MCF 10A (cell line): Measurements from ENCODE around the gene B3GNT3. TPM values are rescaled to one million over a fixed set of nuclear protein-coding genes. Genes with fewer than 3 reads are reported as not detected.
"Not testable (repeated sequence)": the region's sequence is repeated elsewhere in the genome, so short reads cannot be mapped to it uniquely, and the experiment has no call there.

Experiments used
- BruUV-seq: library from RNA; stranded (reverse); fragments of 400-500 nt; replicated peaks from 2 replicates; lab custom pipeline; 2021; lab: Mats Ljungman, UMichigan
- CTCF ChIA-PET: fragments of 300-600 bp; sonication (Branson Sonifier 250); formaldehyde crosslinking; extraction: SDS; loops from one replicate; lab custom pipeline; 2021; ENCODE audit warnings: antibody characterized with exemption, inconsistent platforms; lab: Yijun Ruan, JAX
- POLR2A ChIA-PET: fragments of 300-600, 350-650 bp; sonication (Branson Sonifier 250); formaldehyde crosslinking; extraction: SDS; loops from one replicate; lab custom pipeline; 2020; ENCODE audit warnings: antibody characterized with exemption, inconsistent platforms; lab: Yijun Ruan, JAX
- DNase-seq: peaks from one replicate; pipeline ENCODE4 v3.0.0-alpha.2; 2018; ENCODE audit not compliant: unreplicated experiment
- H3K27ac Mint-ChIP-seq: one replicate; pipeline ENCODE4 v1.8.0; 2022; ENCODE audit warnings: mild to moderate bottlenecking, low read depth, mixed read lengths; ENCODE audit not compliant: unreplicated experiment
- H3K27me3 Mint-ChIP-seq: one replicate; pipeline ENCODE4 v1.8.0; 2022; ENCODE audit warnings: mixed read lengths; ENCODE audit not compliant: insufficient read depth, unreplicated experiment
- H3K36me3 Mint-ChIP-seq: one replicate; pipeline ENCODE4 v1.8.0; 2022; ENCODE audit warnings: mild to moderate bottlenecking, moderate library complexity, mixed read lengths; ENCODE audit not compliant: insufficient read depth, unreplicated experiment
- H3K4me1 Mint-ChIP-seq: one replicate; pipeline ENCODE4 v1.8.0; 2022; ENCODE audit warnings: mixed read lengths; ENCODE audit not compliant: insufficient read depth, unreplicated experiment
- H3K4me3 Mint-ChIP-seq: one replicate; pipeline ENCODE4 v1.8.0; 2022; ENCODE audit warnings: mild to moderate bottlenecking, moderate library complexity, mixed read lengths; ENCODE audit not compliant: unreplicated experiment
- H3K9me3 Mint-ChIP-seq: one replicate; pipeline ENCODE4 v1.8.0; 2022; ENCODE audit warnings: mixed read lengths; ENCODE audit not compliant: unreplicated experiment
- CTCF ChIP-seq: fragments of 200-600 bp; IDR thresholded peaks from one replicate; pipeline ENCODE4 v1.8.0; 2022; ENCODE audit warnings: antibody characterized with exemption, mild to moderate bottlenecking; ENCODE audit not compliant: unreplicated experiment
- intact Hi-C: fragments of 100-400 bp; cut with micrococcal nuclease; formaldehyde crosslinking; loops from 2 replicates; pipeline ENCODE4 v1.14.1; 2022
- total RNA-seq: library from RNA; stranded (reverse); gene quantifications from 2 replicates; pipeline ENCODE4 v1.2.3, GENCODE V29; 2022

The B3GNT3 gene
- total RNA-seq, 1 experiment from 2014 or later: 0.40 TPM

GRCh38 chr19:17770613-17771012 lies 24.3 kb upstream of the B3GNT3 start:
- TF ChIP-seq CTCF: no peak
- Mint-ChIP-seq H3K27me3 (no peaks in the 10 kb centered on the region), H3K36me3 (no peaks in the 10 kb centered on the region), H3K27ac (no peak overlapping the region), H3K9me3 (no peaks in the 10 kb centered on the region), H3K4me1 (peaks cover 9% of the 10 kb centered on the region), H3K4me3 (no peak overlapping the region)
- POLR2A ChIA-PET: no interaction called here
- BruUV-seq: no TSS peak
- CTCF ChIA-PET: interaction anchor here (1.1 kb wide), 1 partner anchor 84 kb away, joined by 6 read pairs; no protein-coding TSS in a partner anchor
- DNase-seq: no peak
- intact Hi-C loops: no loop called here

GRCh38 chr19:17772172-17772571 lies 22.8 kb upstream of the B3GNT3 start:
- H3K27me3 Mint-ChIP-seq: no peaks in the 10 kb centered on the region
- BruUV-seq: no TSS peak
- POLR2A ChIA-PET: no interaction called here
- H3K27ac Mint-ChIP-seq: no peak overlapping the region
- no peak overlapping the region for H3K4me3 Mint-ChIP-seq
- CTCF ChIA-PET: interaction anchor here (0.7 kb wide), 1 partner anchor 136 kb away, joined by 4 read pairs; no protein-coding TSS in a partner anchor
- TF ChIP-seq CTCF: no peak
- intact Hi-C loops: no loop called here
- no peaks in the 10 kb centered on the region for H3K9me3 Mint-ChIP-seq
- no peaks in the 10 kb centered on the region for H3K36me3 Mint-ChIP-seq
- peak; percentile 38 for DNase-seq
- H3K4me1 Mint-ChIP-seq: peaks cover 6% of the 10 kb centered on the region

GRCh38 chr19:17775245-17775927 lies 19.6 kb upstream of the B3GNT3 start:
- H3K9me3 Mint-ChIP-seq: no peaks in the 10 kb centered on the region
- POLR2A ChIA-PET: no interaction called here
- peak; percentile 76 for DNase-seq
- H3K36me3 Mint-ChIP-seq: no peaks in the 10 kb centered on the region
- H3K27ac Mint-ChIP-seq: no peak overlapping the region
- H3K4me1 Mint-ChIP-seq: peaks cover 13% of the 10 kb centered on the region
- peak; percentile 70 for TF ChIP-seq CTCF
- intact Hi-C loops: no loop called here
- BruUV-seq: no TSS peak
- CTCF ChIA-PET: interaction anchor here (0.5 to 2.4 kb wide), 24 partner anchors 9 to 395 kb away, joined by 3 to 20 read pairs (median 4); partner anchors contain the start of gene MAP1S
- H3K27me3 Mint-ChIP-seq: no peaks in the 10 kb centered on the region
- no peak overlapping the region for H3K4me3 Mint-ChIP-seq

GRCh38 chr19:17775991-17776803 lies 18.7 kb upstream of the B3GNT3 start:
- TF ChIP-seq CTCF: no peak
- DNase-seq: peak; percentile 26
- BruUV-seq: no TSS peak
- H3K36me3 Mint-ChIP-seq: no peaks in the 10 kb centered on the region
- peaks cover 13% of the 10 kb centered on the region for H3K4me1 Mint-ChIP-seq
- H3K27ac Mint-ChIP-seq: no peak overlapping the region
- intact Hi-C loops: no loop called here
- ChIA-PET POLR2A (interaction anchor here (0.6 kb wide), 1 partner anchor 670 kb away, joined by 3 read pairs; no protein-coding TSS in a partner anchor), CTCF (interaction anchor here (0.6 to 2.4 kb wide), 6 partner anchors 8 to 280 kb away, joined by 3 to 20 read pairs (median 3); no protein-coding TSS in a partner anchor)
- H3K27me3 Mint-ChIP-seq: no peaks in the 10 kb centered on the region
- no peak overlapping the region for H3K4me3 Mint-ChIP-seq
- H3K9me3 Mint-ChIP-seq: no peaks in the 10 kb centered on the region

- Mint-ChIP-seq H3K4me1 (peaks cover 13% of the 10 kb centered on the region), H3K4me3 (peak overlapping the region; percentile 23)
- H3K9me3 Mint-ChIP-seq, H3K36me3 Mint-ChIP-seq, intact Hi-C loops, BruUV-seq, H3K27me3 Mint-ChIP-seq, DNase-seq, H3K27ac Mint-ChIP-seq: not testable (repeated sequence)
- ChIA-PET CTCF (interaction anchor here (0.6 to 0.8 kb wide), 2 partner anchors 79 to 187 kb away, joined by 4 to 5 read pairs; no protein-coding TSS in a partner anchor), POLR2A (interaction anchor here (0.9 kb wide), 1 partner anchor 59 kb away, joined by 3 read pairs; the partner anchor contains the start of gene MAP1S)
Measured at GRCh38 chr19:17777840-17778239, 17.1 kb upstream of the B3GNT3 start.
